Activated CD4-positive, alpha-beta T cell treated with anti-CD3 and anti-CD28 coated beads, Interleukin-2, amount 10 ng/mL, durations not matched to agents 24 days and 14 days (primary cell): ENCODE results near the gene DLK2. TPM values are rescaled to one million over a fixed set of nuclear protein-coding genes. Genes with fewer than 3 reads are reported as not detected.
"Not testable (repeated sequence)": the region's sequence is repeated elsewhere in the genome, so short reads cannot be mapped to it uniquely, and the experiment has no call there.

ENCODE experiments used
- DNase-seq: peaks from one replicate; pipeline ENCODE4 v3.0.0; 2022
- H3K27ac Mint-ChIP-seq: one replicate; pipeline ENCODE4 v1.8.0; 2022; ENCODE audit warnings: mild to moderate bottlenecking, mixed read lengths
- H3K27me3 Mint-ChIP-seq: one replicate; pipeline ENCODE4 v1.8.0; 2022; ENCODE audit warnings: mixed read lengths
- H3K36me3 Mint-ChIP-seq: one replicate; pipeline ENCODE4 v1.8.0; 2022; ENCODE audit warnings: low read depth, mild to moderate bottlenecking, mixed read lengths
- H3K4me1 Mint-ChIP-seq: one replicate; pipeline ENCODE4 v1.8.0; 2021; ENCODE audit warnings: mixed read lengths
- H3K4me3 Mint-ChIP-seq: one replicate; pipeline ENCODE4 v1.8.0; 2022; ENCODE audit warnings: mild to moderate bottlenecking, moderate library complexity, mixed read lengths
- H3K9me3 Mint-ChIP-seq: one replicate; pipeline ENCODE4 v1.8.0; 2021; ENCODE audit warnings: mixed read lengths
- intact Hi-C: fragments of 100-400 bp; cut with micrococcal nuclease; formaldehyde crosslinking; loops from one replicate; pipeline ENCODE4 v1.15.1; 2023
- total RNA-seq: library from RNA; stranded (reverse); gene quantifications from 2 replicates; pipeline ENCODE4 v1.2.3, GENCODE V29; 2022

The DLK2 gene
- total RNA-seq, 1 donor from 2014 or later, result 2.0 TPM

GRCh38 chr6:43435682-43436437 lies 19.5 kb downstream of the DLK2 start:
- Mint-ChIP-seq H3K27me3 (no peaks in the 10 kb centered on the region), H3K4me1 (no peaks in the 10 kb centered on the region), H3K4me3 (no peak overlapping the region), H3K27ac (no peak overlapping the region), H3K36me3 (peaks cover 14% of the 10 kb centered on the region), H3K9me3 (no peaks in the 10 kb centered on the region)
- DNase-seq, result no peak
- intact Hi-C loops, result no loop called here

- Mint-ChIP-seq H3K4me1 (no peaks in the 10 kb centered on the region), H3K4me3 (no peak overlapping the region), H3K27me3 (no peaks in the 10 kb centered on the region), H3K9me3 (no peaks in the 10 kb centered on the region), H3K36me3 (peaks cover 14% of the 10 kb centered on the region), H3K27ac (no peak overlapping the region)
- intact Hi-C loops, result no loop called here
- no peak for DNase-seq
Measured at GRCh38 chr6:43434943-43435342, 20.4 kb downstream of the DLK2 start.

GRCh38 chr6:43434001-43434840 lies 21.1 kb downstream of the DLK2 start:
- intact Hi-C loops, result no loop called here
- H3K36me3 Mint-ChIP-seq, result peaks cover 11% of the 10 kb centered on the region
- no peak overlapping the region for H3K4me3 Mint-ChIP-seq
- H3K27ac Mint-ChIP-seq, result no peak overlapping the region
- DNase-seq, result no peak
- no peaks in the 10 kb centered on the region for H3K27me3 Mint-ChIP-seq
- H3K4me1 Mint-ChIP-seq, result no peaks in the 10 kb centered on the region
- no peaks in the 10 kb centered on the region for H3K9me3 Mint-ChIP-seq

- Mint-ChIP-seq H3K4me3 (no peak overlapping the region), H3K27ac (no peak overlapping the region), H3K27me3 (no peaks in the 10 kb centered on the region), H3K4me1 (peaks cover 9% of the 10 kb centered on the region), H3K36me3 (peaks cover 11% of the 10 kb centered on the region), H3K9me3 (no peaks in the 10 kb centered on the region)
- intact Hi-C loops, result no loop called here
- no peak for DNase-seq
Measured at GRCh38 chr6:43433148-43433547, 22.2 kb downstream of the DLK2 start.

- Mint-ChIP-seq H3K9me3 (no peaks in the 10 kb centered on the region), H3K27ac (no peak overlapping the region), H3K27me3 (no peaks in the 10 kb centered on the region), H3K4me3 (no peak overlapping the region), H3K4me1 (peaks cover 10% of the 10 kb centered on the region), H3K36me3 (peaks cover 11% of the 10 kb centered on the region)
- intact Hi-C loops, result no loop called here
- no peak for DNase-seq
Measured at GRCh38 chr6:43432009-43432945, 23.1 kb downstream of the DLK2 start.

GRCh38 chr6:43428874-43429273 lies 26.5 kb downstream of the DLK2 start:
- peaks cover 6% of the 10 kb centered on the region for H3K36me3 Mint-ChIP-seq
- peak overlapping the region; percentile 98 for H3K4me3 Mint-ChIP-seq
- H3K4me1 Mint-ChIP-seq, result peaks cover 13% of the 10 kb centered on the region
- no peaks in the 10 kb centered on the region for H3K9me3 Mint-ChIP-seq
- intact Hi-C loops, result loop anchor here (5.0 kb wide), 1 partner anchor 257 kb away; the partner anchor contains the start of gene SRF
- peak; percentile 63 for DNase-seq
- no peaks in the 10 kb centered on the region for H3K27me3 Mint-ChIP-seq
- peak overlapping the region; percentile 98 for H3K27ac Mint-ChIP-seq

- H3K9me3 Mint-ChIP-seq, result no peaks in the 10 kb centered on the region
- H3K27ac Mint-ChIP-seq, result peak overlapping the region; percentile 98
- intact Hi-C loops, result loop anchor here (5.0 kb wide), 1 partner anchor 256 kb away; the partner anchor contains the start of gene SRF
- H3K4me1 Mint-ChIP-seq, result peaks cover 13% of the 10 kb centered on the region
- DNase-seq, result peak; percentile 62
- peak overlapping the region; percentile 98 for H3K4me3 Mint-ChIP-seq
- H3K27me3 Mint-ChIP-seq, result no peaks in the 10 kb centered on the region
- peaks cover 6% of the 10 kb centered on the region for H3K36me3 Mint-ChIP-seq
Measured at GRCh38 chr6:43428112-43428570, 27.2 kb downstream of the DLK2 start.

GRCh38 chr6:43427406-43428111 lies 27.8 kb downstream of the DLK2 start, which contains the start of gene ABCC10:
ABCC10 (plus strand) TSS chr6:43427541; CDS start chr6:43427979, 438 bp downstream.
- peaks cover 6% of the 10 kb centered on the region for H3K36me3 Mint-ChIP-seq
- no peaks in the 10 kb centered on the region for H3K27me3 Mint-ChIP-seq
- peak; percentile 98 for DNase-seq
- peak within 1 kb of the TSS; percentile 98 for H3K27ac Mint-ChIP-seq
- H3K4me1 Mint-ChIP-seq, result peaks cover 13% of the 10 kb centered on the region
- peak within 1 kb of the TSS; percentile 98 for H3K4me3 Mint-ChIP-seq
- intact Hi-C loops, result loop anchor here (1.0 to 5.0 kb wide), 5 partner anchors 27 to 255 kb away; partner anchors contain the start of genes SRF, TJAP1 and ZNF318
- no peaks in the 10 kb centered on the region for H3K9me3 Mint-ChIP-seq

- Mint-ChIP-seq H3K27ac (peak overlapping the region; percentile 98), H3K9me3 (no peaks in the 10 kb centered on the region), H3K4me1 (peaks cover 13% of the 10 kb centered on the region), H3K4me3 (peak overlapping the region; percentile 98), H3K36me3 (peaks cover 4% of the 10 kb centered on the region), H3K27me3 (peaks cover 3% of the 10 kb centered on the region)
- DNase-seq, result no peak
- intact Hi-C loops, result loop anchor here (1.0 to 5.0 kb wide), 5 partner anchors 27 to 255 kb away; partner anchors contain the start of genes SRF, TJAP1 and ZNF318
Measured at GRCh38 chr6:43426928-43427405, 28.4 kb downstream of the DLK2 start.

GRCh38 chr6:43425083-43425482 lies 30.3 kb downstream of the DLK2 start:
- H3K9me3 Mint-ChIP-seq, H3K27me3 Mint-ChIP-seq, H3K4me3 Mint-ChIP-seq, H3K36me3 Mint-ChIP-seq, H3K27ac Mint-ChIP-seq, DNase-seq: not testable (repeated sequence)
- intact Hi-C loops, result loop anchor here (5.0 kb wide), 1 partner anchor 253 kb away; the partner anchor contains the start of gene SRF
- peaks cover 13% of the 10 kb centered on the region for H3K4me1 Mint-ChIP-seq

- no peak overlapping the region for H3K4me3 Mint-ChIP-seq
- H3K27ac Mint-ChIP-seq, result no peak overlapping the region
- no peaks in the 10 kb centered on the region for H3K36me3 Mint-ChIP-seq
- peaks cover 24% of the 10 kb centered on the region for H3K27me3 Mint-ChIP-seq
- no peaks in the 10 kb centered on the region for H3K9me3 Mint-ChIP-seq
- no peak for DNase-seq
- no peaks in the 10 kb centered on the region for H3K4me1 Mint-ChIP-seq
- intact Hi-C loops, result no loop called here
Measured at GRCh38 chr6:43421831-43422230, 33.5 kb downstream of the DLK2 start.

GRCh38 chr6:43420012-43420709 lies 35.2 kb downstream of the DLK2 start:
- H3K36me3 Mint-ChIP-seq, result no peaks in the 10 kb centered on the region
- peaks cover 27% of the 10 kb centered on the region for H3K27me3 Mint-ChIP-seq
- H3K9me3 Mint-ChIP-seq, result no peaks in the 10 kb centered on the region
- H3K4me1 Mint-ChIP-seq, result no peaks in the 10 kb centered on the region
- no peak for DNase-seq
- H3K4me3 Mint-ChIP-seq, result no peak overlapping the region
- intact Hi-C loops, result no loop called here
- no peak overlapping the region for H3K27ac Mint-ChIP-seq
